Tibial nerve (tissue), 4 donors: Measurements from ENCODE around the gene DLD.

Source experiments
- CTCF ChIP-seq, 5 experiments: fragments of 200-600 bp in 3 of 5; fragments of 450-650 bp in 2 of 5; sonication (generic) in 3 of 5; IDR thresholded peaks; one replicate each; pipeline ENCODE4 v1.5.1; 2016 to 2019; ENCODE audit warnings: antibody characterized with exemption in 5 of 5, mild to moderate bottlenecking in 3 of 5, moderate library complexity in 2 of 5
- EP300 ChIP-seq, 2 donors: sonication (generic); formaldehyde crosslinking; IDR thresholded peaks; one replicate each; pipeline ENCODE4 v1.6.1; 2017; ENCODE audit warnings: antibody characterized with exemption in 2 of 2, mild to moderate bottlenecking in 1 of 2
- POLR2A ChIP-seq, 2 donors: fragments of 450-650 bp; IDR thresholded peaks; one replicate each; pipeline ENCODE4 v1.6.1; 2017; ENCODE audit warnings: antibody characterized with exemption in 2 of 2, mild to moderate bottlenecking in 2 of 2, moderate library complexity in 2 of 2

DNA sequence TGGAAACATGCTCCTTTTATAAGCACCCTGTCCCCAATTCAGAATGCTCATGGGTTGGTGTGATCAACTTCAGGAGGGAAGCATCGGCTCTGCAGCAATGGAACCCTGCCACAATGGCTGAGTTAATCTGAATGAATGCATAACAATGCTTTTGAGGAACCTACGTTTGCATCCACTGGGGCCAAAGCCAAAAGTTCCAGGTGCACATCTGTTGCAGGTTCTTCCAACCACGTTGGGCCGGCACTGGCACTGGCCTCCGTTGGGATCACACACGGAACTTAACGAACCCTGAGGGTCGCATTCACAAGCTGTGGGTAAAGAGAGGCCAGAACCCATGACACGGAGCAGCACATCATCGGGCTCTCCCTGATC is 68.5 kb downstream of the DLD start:
- TF ChIP-seq POLR2A (IDR thresholded peaks at IDR 0.05), result no peak
- TF ChIP-seq EP300 (IDR thresholded peaks at IDR 0.05), result no peak
- TF ChIP-seq CTCF (IDR thresholded peaks at IDR 0.05), result no peak
